ENCODE data around the gene HTR3A.

HTR3A gene

GRCh38 chr11:114033066-114033465, 58.2 kb downstream of the HTR3A start:
- DNase-seq: no peak
- TF ChIP-seq CTCF (IDR thresholded peaks at IDR 0.05; ENCODE audit: low read depth, low read length, missing control alignments): no peak
- Histone ChIP-seq H3K4me3 (ENCODE audit: low read depth, low read length) (no peak overlapping the region), H3K36me3 (replicated peaks) (no peaks in the 10 kb centered on the region), H3K27ac (no peak overlapping the region), H3K27me3 (replicated peaks) (peaks cover 6% of the 10 kb centered on the region)
- in situ Hi-C loops (cut with HindIII; ENCODE audit: low pct_ligation_motif_present, low sequenced_read_pairs): loop anchor here (25.0 kb wide), 1 partner anchor 229 kb away; no protein-coding TSS in a partner anchor

- DNase-seq: no peak
- Histone ChIP-seq H3K36me3 (replicated peaks) (no peaks in the 10 kb centered on the region), H3K27me3 (replicated peaks) (peaks cover 6% of the 10 kb centered on the region), H3K4me3 (ENCODE audit: low read depth, low read length) (no peak overlapping the region), H3K27ac (no peak overlapping the region)
- in situ Hi-C loops (cut with HindIII; ENCODE audit: low pct_ligation_motif_present, low sequenced_read_pairs): loop anchor here (25.0 kb wide), 1 partner anchor 229 kb away; no protein-coding TSS in a partner anchor
- no peak for TF ChIP-seq CTCF (IDR thresholded peaks at IDR 0.05; ENCODE audit: low read depth, low read length, missing control alignments)
These were observed 58.7 kb downstream of the HTR3A start for GRCh38 chr11:114033572-114033971.

- DNase-seq: no peak
- Histone ChIP-seq H3K36me3 (replicated peaks) (no peaks in the 10 kb centered on the region), H3K4me3 (ENCODE audit: low read depth, low read length) (no peak overlapping the region), H3K27ac (no peak overlapping the region), H3K27me3 (replicated peaks) (peaks cover 6% of the 10 kb centered on the region)
- no peak for TF ChIP-seq CTCF (IDR thresholded peaks at IDR 0.05; ENCODE audit: low read depth, low read length, missing control alignments)
- in situ Hi-C loops (cut with HindIII; ENCODE audit: low pct_ligation_motif_present, low sequenced_read_pairs): loop anchor here (25.0 kb wide), 1 partner anchor 227 kb away; no protein-coding TSS in a partner anchor
These were observed 60.0 kb downstream of the HTR3A start for GRCh38 chr11:114034956-114035355.

- in situ Hi-C loops (cut with HindIII; ENCODE audit: low pct_ligation_motif_present, low sequenced_read_pairs): loop anchor here (25.0 kb wide), 1 partner anchor 226 kb away; no protein-coding TSS in a partner anchor
- Histone ChIP-seq H3K27ac (no peak overlapping the region), H3K36me3 (replicated peaks) (no peaks in the 10 kb centered on the region), H3K4me3 (ENCODE audit: low read depth, low read length) (peak overlapping the region; percentile 43), H3K27me3 (replicated peaks) (peaks cover 2% of the 10 kb centered on the region)
- TF ChIP-seq CTCF (IDR thresholded peaks at IDR 0.05; ENCODE audit: low read depth, low read length, missing control alignments): peak; percentile 77
- no peak for DNase-seq
These were observed 61.4 kb downstream of the HTR3A start for GRCh38 chr11:114036147-114036811.

- H3K36me3 ChIP-seq (replicated peaks): no peaks in the 10 kb centered on the region
- H3K27ac ChIP-seq: no peak overlapping the region
- TF ChIP-seq CTCF (IDR thresholded peaks at IDR 0.05; ENCODE audit: low read depth, low read length, missing control alignments): no peak
- H3K4me3 ChIP-seq (ENCODE audit: low read depth, low read length): no peak overlapping the region
- H3K27me3 ChIP-seq (replicated peaks): peaks cover 2% of the 10 kb centered on the region
- in situ Hi-C loops (cut with HindIII; ENCODE audit: low pct_ligation_motif_present, low sequenced_read_pairs): loop anchor here (25.0 kb wide), 1 partner anchor 225 kb away; no protein-coding TSS in a partner anchor
- no peak for DNase-seq
These were observed 62.0 kb downstream of the HTR3A start for GRCh38 chr11:114036958-114037357.
